ENCODE results near the gene KCNH2. TPM values are rescaled to one million over a fixed set of nuclear protein-coding genes. Genes with fewer than 3 reads are reported as not detected.
A peak's percentile ranks its signal among the peaks of the same experiment; 100 is the strongest.

Gene KCNH2
- total RNA-seq, 2 donors from 2014 or later, result 59.1 to 82.1 TPM

DNA sequence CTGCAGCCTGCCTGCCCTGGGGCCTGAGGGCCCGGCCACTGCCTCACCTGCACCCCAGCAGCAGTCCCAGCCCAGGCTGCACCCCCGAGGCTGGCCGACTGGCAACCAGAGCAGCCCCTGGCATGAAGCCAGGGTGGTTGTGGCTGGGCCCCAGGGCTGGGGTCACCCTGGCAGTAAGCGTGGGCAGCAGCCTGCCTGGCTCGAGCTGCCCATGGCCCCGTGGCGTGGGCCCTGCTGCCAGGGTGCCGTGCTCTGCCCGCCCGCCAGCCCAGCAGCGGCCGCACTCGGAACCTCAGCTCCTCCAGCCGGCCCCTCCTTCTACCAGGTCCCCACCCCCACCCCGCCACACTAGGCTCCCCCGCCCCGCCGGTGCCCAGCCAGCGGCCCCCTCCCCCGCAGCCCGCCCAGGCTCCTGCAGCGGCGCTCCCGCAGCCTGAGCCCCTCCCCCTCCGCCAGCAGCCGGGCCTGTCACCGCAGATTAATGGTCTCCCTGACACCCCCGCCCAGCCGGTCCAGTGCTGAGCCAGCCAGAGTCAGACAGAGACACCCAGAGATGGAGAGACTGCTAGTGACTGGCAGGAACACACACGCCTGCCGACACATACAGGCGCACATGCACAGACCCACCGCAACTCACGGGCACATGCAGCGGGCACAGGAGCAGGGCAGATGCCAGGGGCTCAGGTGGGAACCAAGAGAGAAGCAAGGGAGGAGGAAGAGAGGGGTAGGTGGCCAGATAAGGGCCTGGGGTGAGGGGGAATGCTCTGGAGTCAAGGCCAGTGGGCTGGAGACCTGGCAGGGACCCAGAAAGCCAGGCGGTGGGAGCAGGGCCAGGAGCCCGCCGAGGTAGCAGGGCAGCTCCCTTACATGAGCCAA, 22.4 kb downstream of the KCNH2 start:
- intact Hi-C loops (cut with DNase I), result no loop called here
- peak; percentile 65 to 72 for ATAC-seq
- DNase-seq, result peak; percentile 65

DNA sequence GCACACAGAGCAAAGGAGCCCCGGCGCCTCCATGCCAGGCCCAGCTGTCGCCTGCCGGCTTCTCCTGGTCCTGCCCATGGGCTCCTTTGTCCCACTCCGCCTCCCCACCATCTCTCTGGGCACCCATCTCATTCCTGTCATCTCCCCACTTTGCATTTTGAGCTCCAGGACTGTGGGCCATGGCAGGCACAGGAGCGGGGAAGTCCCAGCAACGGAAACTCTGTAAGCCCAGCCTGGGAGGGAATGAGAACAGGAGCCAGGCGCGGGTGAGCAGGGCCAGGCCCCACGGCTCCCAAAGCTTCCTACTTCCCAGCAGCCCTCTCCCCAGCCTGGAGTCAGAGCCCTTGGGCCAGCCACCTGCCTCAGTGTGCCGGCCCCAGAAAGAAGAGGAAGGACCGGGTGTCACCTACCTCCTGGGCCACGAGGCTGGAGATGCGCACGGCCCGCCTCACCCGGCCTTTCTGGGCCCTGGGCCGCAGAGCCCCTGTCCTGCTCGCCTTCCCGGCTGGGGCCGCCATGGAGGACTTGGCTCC, 23.1 kb downstream of the KCNH2 start:
- intact Hi-C loops (cut with DNase I), result no loop called here
- DNase-seq (no peak), ATAC-seq (peak in 1 of 2 donors; percentile 12)

DNA sequence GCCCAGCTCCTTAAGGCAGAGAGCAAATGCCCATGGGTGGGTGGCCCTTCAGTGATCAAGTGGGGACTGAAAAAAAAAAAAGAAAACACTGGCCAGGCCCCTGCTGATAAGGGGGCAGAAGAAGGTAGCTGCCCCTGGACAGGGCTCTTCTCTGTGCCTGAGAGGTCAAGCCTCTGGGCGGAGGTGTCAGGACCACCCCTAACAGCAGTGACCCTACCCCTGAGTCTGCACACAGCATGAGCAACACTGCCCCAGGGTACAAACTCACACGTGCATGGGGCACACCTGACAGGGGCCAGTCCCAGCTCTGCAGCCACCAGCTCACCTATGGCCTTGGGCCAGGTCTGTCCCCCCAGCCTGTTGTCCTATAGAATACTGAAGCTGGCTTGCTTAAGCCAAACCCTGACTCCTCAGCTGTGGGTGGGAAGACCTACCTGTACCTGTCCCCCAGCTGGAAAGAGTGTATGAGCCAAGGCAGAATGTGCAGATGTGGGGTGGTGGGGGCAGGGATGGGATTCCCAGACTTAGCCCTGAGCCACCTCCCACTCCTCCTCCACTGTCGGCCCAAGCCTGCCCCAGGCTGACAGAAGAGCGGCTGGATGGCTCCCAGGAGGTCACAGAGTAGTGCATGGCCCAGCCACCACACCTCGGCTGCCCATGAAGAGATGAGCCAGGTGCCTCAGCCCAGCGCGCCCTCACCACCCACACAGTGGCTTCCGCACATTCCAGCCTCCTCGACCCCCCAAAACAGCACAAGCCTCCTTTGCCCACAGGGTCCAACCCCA, 23.7 kb downstream of the KCNH2 start:
- ATAC-seq (peak in 1 of 2 donors; percentile 10), DNase-seq (no peak)
- intact Hi-C loops (cut with DNase I), result no loop called here

DNA sequence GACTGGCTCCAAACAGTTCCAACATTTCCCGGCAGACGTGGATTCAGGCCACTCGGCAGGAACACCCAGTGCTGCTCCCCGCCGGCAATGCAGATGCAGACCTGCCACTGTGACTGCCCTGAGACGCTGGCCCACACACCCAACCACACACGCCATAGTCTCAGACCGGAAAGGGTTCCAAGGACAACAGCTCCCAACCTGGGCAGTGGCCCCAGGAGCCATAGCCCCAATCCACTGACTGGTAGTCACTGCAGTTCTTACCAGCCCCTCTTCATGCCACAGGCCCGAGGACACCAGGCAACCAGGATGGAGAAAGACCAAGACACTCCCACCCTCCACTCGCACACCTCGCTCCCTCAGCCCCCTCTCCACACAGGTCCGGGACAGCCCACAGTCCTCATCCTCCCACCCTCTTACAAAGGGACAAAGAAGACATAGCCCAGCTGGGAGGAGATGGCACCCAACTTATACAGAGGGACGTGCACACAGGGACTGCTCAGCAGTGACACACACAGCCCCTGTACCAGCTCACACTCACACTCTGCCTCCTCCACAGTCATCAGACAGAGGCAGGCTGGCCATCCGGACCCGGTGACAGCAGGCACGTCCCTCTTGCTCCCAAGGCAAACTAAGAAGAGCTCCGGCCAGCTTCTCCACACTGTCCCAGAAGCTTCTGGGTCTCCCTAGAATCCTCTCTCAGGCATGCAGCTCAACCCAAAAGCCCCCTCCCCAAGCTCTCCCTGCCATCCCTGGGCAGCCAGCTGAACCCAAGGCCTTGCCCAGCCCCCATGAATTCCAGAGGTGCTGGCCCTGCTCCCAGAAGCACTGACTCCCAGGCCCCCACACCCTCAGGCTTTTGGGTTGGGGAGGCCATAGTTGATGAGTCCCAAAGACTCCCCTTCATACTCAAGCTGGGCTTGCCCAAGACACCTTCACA, 24.8 kb downstream of the KCNH2 start:
- intact Hi-C loops (cut with DNase I), result no loop called here
- no peak for ATAC-seq
- peak; percentile 25 for DNase-seq

DNA sequence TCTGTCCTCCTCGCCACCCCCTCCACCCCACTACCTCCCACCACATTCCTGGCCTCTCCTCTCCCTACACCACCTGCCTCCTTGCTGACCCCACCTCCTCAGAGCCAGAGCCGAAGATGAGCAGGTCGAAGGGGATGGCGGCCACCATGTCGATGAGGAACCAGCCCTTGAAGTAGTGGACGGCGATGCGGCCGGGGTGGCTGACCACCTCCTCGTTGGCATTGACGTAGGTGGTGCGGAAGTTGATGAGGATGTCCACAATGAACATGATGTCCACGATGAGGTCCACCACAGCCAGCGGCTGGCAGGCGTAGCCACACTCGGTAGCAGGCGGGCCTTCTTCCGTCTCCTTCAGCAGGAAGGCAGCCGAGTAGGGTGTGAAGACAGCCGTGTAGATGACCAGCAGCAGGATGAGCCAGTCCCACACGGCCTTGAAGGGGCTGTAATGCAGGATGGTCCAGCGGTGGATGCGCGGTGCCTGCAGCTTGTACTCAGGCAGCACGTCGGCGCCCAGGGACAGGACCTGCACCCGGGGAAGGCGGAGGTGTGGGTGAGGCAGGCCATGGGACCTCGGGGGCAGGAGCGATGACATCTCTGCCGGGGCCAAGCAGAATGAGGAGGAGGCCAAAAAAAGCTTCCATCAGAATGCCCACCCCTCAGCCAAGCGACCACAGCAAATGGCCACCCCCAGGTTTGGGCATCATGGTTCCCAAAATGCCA, 25.6 kb downstream of the KCNH2 start:
- no peak for ATAC-seq
- peak; percentile 30 for DNase-seq
- intact Hi-C loops (cut with DNase I), result no loop called here

DNA sequence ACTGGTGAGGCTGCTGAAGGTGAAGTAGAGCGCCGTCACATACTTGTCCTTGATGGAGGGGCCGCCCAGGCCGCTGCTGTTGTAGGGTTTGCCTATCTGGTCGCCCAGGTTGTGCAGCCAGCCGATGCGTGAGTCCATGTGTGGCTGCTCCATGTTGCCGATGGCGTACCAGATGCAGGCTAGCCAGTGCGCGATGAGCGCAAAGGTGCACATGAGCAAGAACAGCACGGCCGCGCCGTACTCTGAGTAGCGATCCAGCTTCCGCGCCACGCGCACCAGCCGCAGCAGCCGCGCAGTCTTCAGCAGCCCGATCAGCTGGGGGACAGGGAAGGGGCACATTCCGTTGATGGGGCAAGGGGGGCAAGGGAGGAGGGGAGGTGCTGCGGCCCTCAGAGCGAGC, 26.6 kb downstream of the KCNH2 start:
- DNase-seq, result peak; percentile 8
- intact Hi-C loops (cut with DNase I), result no loop called here
- ATAC-seq, result no peak

DNA sequence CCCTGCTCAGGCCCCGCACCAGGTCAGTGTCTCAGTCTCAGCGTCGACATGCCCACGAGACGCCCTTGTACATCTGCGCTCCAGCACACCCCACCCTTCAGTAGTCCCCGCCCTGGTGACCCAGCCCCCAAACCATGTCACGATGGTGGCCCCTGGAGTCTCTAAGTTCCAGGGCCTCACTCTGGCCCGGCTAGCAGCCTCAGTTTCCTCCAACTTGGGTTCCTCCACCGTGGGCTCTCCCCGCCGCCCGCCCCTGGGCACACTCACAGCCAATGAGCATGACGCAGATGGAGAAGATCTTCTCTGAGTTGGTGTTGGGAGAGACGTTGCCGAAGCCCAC, 27.0 kb downstream of the KCNH2 start:
- intact Hi-C loops (cut with DNase I), result no loop called here
- DNase-seq (no peak), ATAC-seq (no peak)

DNA sequence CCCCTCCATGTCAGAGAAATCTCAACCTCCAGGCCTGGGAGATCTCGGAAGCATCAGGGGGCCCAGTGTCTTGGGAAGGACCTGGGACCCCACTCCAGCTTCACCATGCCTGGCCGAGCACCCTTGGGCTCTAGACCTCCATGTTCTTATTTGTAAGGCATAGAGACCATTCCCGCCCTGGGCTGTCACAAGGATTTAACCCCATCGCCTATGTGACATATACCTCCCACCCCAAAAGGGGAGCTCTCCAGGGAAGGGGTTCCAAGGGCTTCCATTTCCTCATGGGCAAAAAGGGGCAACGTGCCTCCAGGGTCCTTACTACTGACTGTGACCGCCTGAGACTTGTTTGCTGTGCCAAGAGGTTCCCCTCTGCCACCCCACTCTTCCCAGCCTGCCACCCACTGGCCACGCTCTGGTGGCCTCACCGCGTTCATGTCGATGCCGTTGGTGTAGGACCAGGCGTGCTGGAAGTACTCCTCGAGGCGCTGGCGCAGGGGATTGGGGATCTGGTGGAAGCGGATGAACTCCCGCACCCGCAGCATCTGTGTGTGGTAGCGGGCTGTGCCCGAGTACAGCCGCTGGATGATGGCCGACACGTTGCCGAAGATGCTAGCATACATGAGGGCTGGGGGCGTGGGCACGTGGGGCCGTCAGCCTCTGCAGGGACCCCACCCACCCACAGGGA, 27.5 kb downstream of the KCNH2 start:
- ATAC-seq (no peak), DNase-seq (peak; percentile 19)
- intact Hi-C loops (cut with DNase I), result no loop called here

DNA sequence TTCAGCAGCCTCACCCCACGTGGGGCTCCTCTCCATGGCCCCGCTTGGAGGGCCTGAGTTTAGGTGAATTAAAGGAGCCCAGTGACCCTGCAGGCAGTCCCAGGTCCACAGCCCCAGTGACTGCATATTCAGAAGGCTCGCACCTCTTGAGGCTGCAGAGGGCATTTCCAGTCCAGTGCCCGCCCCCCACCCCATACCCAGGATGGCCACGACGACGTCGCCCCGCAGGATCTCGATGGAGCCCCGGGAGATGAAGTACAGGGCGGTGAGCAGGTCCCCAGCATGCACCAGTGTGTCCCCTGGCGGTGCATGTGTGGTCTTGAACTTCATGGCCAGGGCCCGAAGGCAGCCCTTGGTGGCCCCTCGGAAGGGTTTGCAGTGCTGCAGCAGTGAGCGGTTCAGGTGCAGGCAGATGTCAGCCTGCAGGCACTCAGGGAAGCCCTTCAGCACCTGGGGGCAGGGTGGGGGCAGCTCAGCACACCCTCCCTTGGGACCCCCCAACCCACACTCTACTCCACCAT, 28.1 kb downstream of the KCNH2 start:
- no peak for ATAC-seq
- DNase-seq, result peak; percentile 13
- intact Hi-C loops (cut with DNase I), result loop anchor here in 1 of 2 donors (5.0 kb wide), 1 partner anchor 43 kb away; no protein-coding TSS in a partner anchor

DNA sequence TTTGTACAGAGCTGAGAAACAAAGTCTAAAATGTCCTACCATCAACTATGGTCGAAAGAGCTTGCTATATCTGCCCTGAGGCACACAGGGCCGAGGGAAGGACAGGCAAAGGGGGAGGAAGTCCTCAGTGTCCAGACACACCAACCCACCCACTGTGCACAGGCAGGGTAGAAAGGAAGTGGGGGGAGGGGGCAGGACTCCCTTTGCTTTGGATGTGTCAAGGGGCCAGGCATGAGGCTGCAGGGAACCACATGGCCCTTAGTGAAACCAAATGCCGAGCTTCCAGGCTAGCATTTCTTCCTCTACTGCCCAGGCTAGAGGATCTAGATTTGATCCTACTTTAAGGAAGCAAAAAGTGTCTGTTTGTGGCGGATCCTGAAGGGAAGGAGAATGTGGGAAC, 28.6 kb downstream of the KCNH2 start:
- intact Hi-C loops (cut with DNase I), result loop anchor here in 1 of 2 donors (5.0 kb wide), 1 partner anchor 42 kb away; no protein-coding TSS in a partner anchor
- DNase-seq (no peak), ATAC-seq (no peak)

DNA sequence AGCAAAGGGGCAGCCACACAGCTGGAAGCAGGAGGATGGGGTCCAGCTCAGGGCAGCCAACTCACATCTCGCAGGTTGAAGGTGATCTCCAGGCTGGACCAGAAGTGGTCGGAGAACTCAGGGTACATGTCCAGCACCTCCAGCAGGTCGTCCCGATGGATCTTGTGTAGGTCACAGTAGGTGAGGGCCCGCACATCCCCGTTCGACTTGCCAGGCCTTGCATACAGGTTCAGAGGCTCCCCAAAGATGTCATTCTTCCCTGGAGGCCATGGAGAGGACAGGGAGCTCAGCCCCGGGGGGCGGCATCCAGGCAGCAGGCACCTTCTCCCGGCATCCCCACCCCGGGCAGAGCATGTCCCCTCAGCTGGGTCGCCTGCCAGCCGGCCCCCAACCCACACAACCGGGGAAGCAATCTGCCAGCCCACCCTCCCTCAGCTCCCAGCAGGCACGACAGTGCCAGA, 29.3 kb downstream of the KCNH2 start:
- ATAC-seq, result no peak
- peak; percentile 19 for DNase-seq
- intact Hi-C loops (cut with DNase I), result loop anchor here in 1 of 2 donors (5.0 kb wide), 1 partner anchor 42 kb away; no protein-coding TSS in a partner anchor

DNA sequence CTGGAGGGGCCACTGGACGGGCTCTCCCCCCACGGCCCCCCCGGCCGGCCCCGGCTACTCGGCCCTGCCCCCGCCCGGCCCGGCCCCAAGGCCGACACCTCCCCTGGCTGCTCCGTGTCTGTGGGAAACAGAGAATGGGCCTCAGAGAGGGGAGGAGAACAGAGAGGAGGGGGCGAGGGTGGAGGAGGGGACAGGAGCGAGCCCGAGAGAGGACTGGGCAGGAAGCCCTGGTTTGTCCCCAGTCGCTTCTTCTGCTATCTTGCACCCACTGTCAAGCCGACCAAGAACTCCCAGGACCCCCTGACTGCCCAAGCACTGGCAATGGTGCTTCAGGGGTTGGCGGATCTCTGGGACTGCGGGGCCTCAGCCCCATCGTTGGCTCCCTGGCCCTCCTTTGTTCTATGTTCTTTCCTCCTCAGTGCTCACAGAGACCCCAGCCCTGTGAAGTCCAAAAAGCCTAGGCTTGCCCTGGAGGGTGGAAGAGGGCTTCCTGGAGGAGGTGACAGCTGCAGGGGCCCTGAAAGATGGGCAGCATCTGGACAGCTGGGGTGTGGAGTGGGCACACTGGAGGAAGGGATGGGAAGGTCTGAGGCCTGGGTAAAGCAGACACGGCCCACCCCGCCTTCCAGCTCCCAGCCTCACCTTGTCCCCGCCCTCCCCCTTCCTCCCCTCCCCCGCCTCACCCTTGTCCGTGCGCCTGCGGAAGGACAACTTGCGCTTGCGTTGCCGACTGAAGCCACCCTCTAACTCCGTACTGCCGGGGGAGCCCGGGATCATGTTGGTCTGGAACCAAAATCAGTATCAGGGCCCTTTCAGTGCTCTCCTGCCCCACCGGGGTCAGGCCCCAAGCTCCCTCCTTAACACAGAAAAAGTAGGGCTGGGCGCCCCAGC, 30.1 kb downstream of the KCNH2 start:
- ATAC-seq, result no peak
- intact Hi-C loops (cut with DNase I), result loop anchor here in 1 of 2 donors (5.0 kb wide), 1 partner anchor 41 kb away; no protein-coding TSS in a partner anchor
- peak; percentile 8 for DNase-seq

DNA sequence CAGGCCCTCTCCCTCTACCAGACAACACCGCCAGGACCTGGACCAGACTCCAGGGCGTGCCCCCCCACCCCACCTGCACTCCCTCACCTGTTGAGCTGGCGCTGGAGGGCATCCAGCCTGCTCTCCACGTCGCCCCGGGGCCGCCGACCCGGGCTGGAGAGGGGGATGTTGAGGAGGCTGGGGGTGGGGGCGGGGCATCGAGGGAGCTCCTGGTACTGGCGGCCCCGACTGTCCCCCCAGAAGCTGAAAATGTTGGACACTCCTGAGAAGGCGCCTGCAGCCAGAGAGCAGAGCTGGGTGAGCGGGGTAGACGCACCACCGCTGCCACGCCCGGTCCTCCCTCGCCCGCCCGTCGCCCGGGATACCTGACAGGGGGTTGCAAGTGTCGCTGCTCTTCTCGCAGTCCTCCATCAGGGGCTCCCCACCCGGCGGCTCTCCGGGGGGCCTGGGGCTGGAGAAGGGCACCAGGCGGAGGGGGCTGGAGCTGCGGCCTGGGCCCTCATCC, 30.8 kb downstream of the KCNH2 start:
- intact Hi-C loops (cut with DNase I), result loop anchor here in 1 of 2 donors (5.0 kb wide), 1 partner anchor 40 kb away; no protein-coding TSS in a partner anchor
- ATAC-seq (no peak), DNase-seq (peak; percentile 13)

DNA sequence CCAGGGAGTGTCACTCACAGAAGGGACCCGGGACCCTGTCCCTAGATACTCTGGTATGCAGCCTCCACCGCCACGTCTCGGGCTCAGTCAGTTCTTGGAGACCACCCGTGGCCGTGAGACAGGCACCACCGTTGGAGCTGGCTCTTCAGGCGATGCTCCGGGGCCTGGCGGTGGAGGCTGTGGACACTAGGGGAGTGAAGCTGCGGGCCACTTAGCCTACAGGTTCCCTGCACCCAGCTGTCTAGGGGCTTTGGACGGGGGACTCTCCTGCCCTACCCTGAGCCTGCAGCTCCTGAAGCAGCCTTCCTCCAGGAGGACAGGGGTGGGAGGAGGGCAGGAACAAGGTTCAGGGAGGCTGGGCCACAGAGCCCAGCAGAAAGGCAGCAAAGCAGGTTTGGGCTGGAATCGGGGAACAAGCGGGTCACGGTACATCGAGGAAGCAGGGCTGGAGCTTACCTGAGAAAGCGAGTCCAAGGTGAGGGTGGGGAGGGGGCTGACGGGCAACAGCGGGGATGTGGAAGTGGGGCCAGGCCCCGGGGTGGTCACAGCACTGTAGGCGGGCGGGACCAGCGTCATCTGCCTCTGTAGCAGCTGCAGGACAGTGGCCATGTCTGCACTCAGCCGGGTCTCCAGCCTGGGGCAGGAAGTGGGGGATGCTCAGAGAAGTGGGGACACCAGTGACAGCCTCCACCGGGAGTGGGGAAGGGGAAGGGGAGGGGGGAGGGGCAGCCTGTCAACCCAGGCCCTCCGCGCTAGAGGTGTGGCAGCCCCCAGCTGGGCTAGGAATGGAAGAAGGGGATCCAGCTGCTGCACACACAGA, 31.5 kb downstream of the KCNH2 start:
- intact Hi-C loops (cut with DNase I), result loop anchor here in 1 of 2 donors (5.0 kb wide), 1 partner anchor 39 kb away; no protein-coding TSS in a partner anchor
- no peak for ATAC-seq
- peak; percentile 16 for DNase-seq

DNA sequence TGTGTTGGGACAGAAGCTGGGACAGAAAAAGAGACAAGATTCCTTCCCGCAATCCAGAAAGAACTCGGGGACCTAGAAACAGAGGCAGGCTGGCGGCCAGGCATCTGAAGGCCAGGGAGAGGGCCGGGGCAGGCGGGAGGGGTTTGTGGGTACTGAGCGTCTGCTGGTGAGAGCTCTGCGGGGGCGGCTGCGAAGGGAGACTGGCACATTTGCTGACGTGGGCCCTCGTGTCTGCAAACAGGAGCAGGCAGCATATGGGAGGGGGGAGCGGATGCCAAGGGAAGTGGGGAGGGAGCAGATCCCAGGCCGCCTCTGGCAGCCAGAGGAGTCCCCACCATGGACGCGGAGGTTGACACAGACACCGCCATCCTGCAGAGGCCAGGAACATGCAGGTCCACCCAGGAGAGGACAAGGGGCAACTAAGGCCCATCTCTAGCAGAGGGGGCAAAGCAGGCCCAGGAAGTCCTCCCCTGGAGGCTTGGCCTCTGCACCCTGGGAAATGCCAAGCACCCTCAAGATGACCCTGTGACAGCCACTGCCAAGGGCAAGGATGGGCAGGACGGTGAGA, 32.2 kb downstream of the KCNH2 start:
- DNase-seq, result peak; percentile 81
- peak; percentile 67 to 77 for ATAC-seq
- intact Hi-C loops (cut with DNase I), result loop anchor here in 1 of 2 donors (5.0 kb wide), 1 partner anchor 39 kb away; no protein-coding TSS in a partner anchor

Measured in left cardiac atrium (tissue), 4 donors.